Measurements from ENCODE around the gene GABBR1. TPM values are rescaled to one million over a fixed set of nuclear protein-coding genes. Genes with fewer than 3 reads are reported as not detected.

The GABBR1 gene
- total RNA-seq, 4 donors from 2014 or later, result 4.7 to 92.4 (median 16.9) TPM

GRCh38 chr6:29517728-29518440 is 115.1 kb downstream of the GABBR1 start:
- no peaks in the 10 kb centered on the region for H3K36me3 ChIP-seq
- no peaks in the 10 kb centered on the region for H3K9me3 ChIP-seq
- TF ChIP-seq POLR2A (IDR thresholded peaks at IDR 0.05) (no peak), CTCF (IDR thresholded peaks at IDR 0.05) (no peak)
- no peak for DNase-seq
- H3K4me1 ChIP-seq, result no peaks in the 10 kb centered on the region
- no peak overlapping the region for H3K27ac ChIP-seq
- H3K27me3 ChIP-seq, result no peaks in the 10 kb centered on the region
- H3K4me3 ChIP-seq, result no peak overlapping the region

GRCh38 chr6:29517245-29517644 is 115.7 kb downstream of the GABBR1 start:
- H3K4me1 ChIP-seq, result no peaks in the 10 kb centered on the region
- H3K27me3 ChIP-seq, result no peaks in the 10 kb centered on the region
- no peaks in the 10 kb centered on the region for H3K9me3 ChIP-seq
- H3K27ac ChIP-seq, result no peak overlapping the region
- H3K36me3 ChIP-seq, result no peaks in the 10 kb centered on the region
- no peak for DNase-seq
- TF ChIP-seq POLR2A (IDR thresholded peaks at IDR 0.05), result no peak
- TF ChIP-seq CTCF (IDR thresholded peaks at IDR 0.05), result no peak
- no peak overlapping the region for H3K4me3 ChIP-seq

- TF ChIP-seq CTCF (IDR thresholded peaks at IDR 0.05), result no peak
- TF ChIP-seq POLR2A (IDR thresholded peaks at IDR 0.05), result no peak
- H3K27me3 ChIP-seq, result no peaks in the 10 kb centered on the region
- no peaks in the 10 kb centered on the region for H3K4me1 ChIP-seq
- no peak overlapping the region for H3K27ac ChIP-seq
- no peaks in the 10 kb centered on the region for H3K36me3 ChIP-seq
- H3K9me3 ChIP-seq, result no peaks in the 10 kb centered on the region
- H3K4me3 ChIP-seq, result no peak overlapping the region
- no peak for DNase-seq
Observed at GRCh38 chr6:29516108-29516507, 116.9 kb downstream of the GABBR1 start.

- TF ChIP-seq POLR2A (IDR thresholded peaks at IDR 0.05) (no peak), CTCF (IDR thresholded peaks at IDR 0.05) (no peak)
- H3K4me1 ChIP-seq, result no peaks in the 10 kb centered on the region
- DNase-seq, result no peak
Observed at GRCh38 chr6:29510746-29511300, 122.2 kb downstream of the GABBR1 start.

GRCh38 chr6:29510202-29510601 is 122.8 kb downstream of the GABBR1 start:
- H3K27me3 ChIP-seq, result no peaks in the 10 kb centered on the region
- H3K9me3 ChIP-seq, result no peaks in the 10 kb centered on the region
- no peak for DNase-seq
- H3K4me1 ChIP-seq, result no peaks in the 10 kb centered on the region
- TF ChIP-seq POLR2A (IDR thresholded peaks at IDR 0.05) (no peak), CTCF (IDR thresholded peaks at IDR 0.05) (no peak)
- H3K36me3 ChIP-seq, result no peaks in the 10 kb centered on the region
- no peak overlapping the region for H3K27ac ChIP-seq
- no peak overlapping the region for H3K4me3 ChIP-seq

More at GRCh38 chr6:29510746-29511300, 122.2 kb downstream of the GABBR1 start:
- H3K36me3 ChIP-seq, result no peaks in the 10 kb centered on the region
- H3K27me3 ChIP-seq, result no peaks in the 10 kb centered on the region
- no peak overlapping the region for H3K27ac ChIP-seq
- H3K9me3 ChIP-seq, result no peaks in the 10 kb centered on the region
- H3K4me3 ChIP-seq, result no peak overlapping the region

Small RNA genes within 50 kb of the gene (small RNA-seq; reads per million reads assigned to genes)
- gene SNORD32B (0.06 to 0.70 reads per million in 2 donors), gene SUMO2P1 (0.57 to 0.94 reads per million in 2 donors), gene TMEM183AP1 (0 reads per million in 2 donors)

Other genes with a start within 250 kb of the GABBR1 start
- not detected for gene OR12D2, start 237.6 kb downstream of the GABBR1 start, total RNA-seq
- gene OR12D1, start 218.3 kb downstream of the GABBR1 start, total RNA-seq, result not detected
- not detected for gene OR10C1, start 193.9 kb downstream of the GABBR1 start, total RNA-seq
- gene OR11A1, start 176.1 kb downstream of the GABBR1 start, total RNA-seq, result not detected
- gene OR2H1, start 176.0 kb downstream of the GABBR1 start, total RNA-seq, result not detected
- under 1 TPM in 1 of 4 donors, not detected in 3; 0.94 TPM for gene MAS1L, start 145.2 kb downstream of the GABBR1 start, total RNA-seq
- 10 to 100 TPM in 1 of 4 donors, 1 to 10 TPM in 3; 1.6 to 24.8 (median 2.0) TPM for gene UBD, start 73.5 kb downstream of the GABBR1 start, total RNA-seq
- gene OR2H2, start 48.1 kb downstream of the GABBR1 start, total RNA-seq, result not detected
- not detected for gene MOG, start 23.9 kb upstream of the GABBR1 start, total RNA-seq
- gene ZFP57, start 48.0 kb upstream of the GABBR1 start, total RNA-seq, result 1 to 10 TPM in 1 of 4 donors, not detected in 3; 1.6 TPM
- gene HLA-F, start 90.3 kb upstream of the GABBR1 start, total RNA-seq, result 100 to 1,000 TPM; 213 to 359 (median 299) TPM
- under 1 TPM in 1 of 4 donors, not detected in 3; 0.67 TPM for gene HLA-G, start 194.6 kb upstream of the GABBR1 start, total RNA-seq